Naive thymus-derived CD4-positive, alpha-beta T cell (primary cell): Measurements from ENCODE around the gene SEC61A2. TPM values are rescaled to one million over a fixed set of nuclear protein-coding genes. Genes with fewer than 3 reads are reported as not detected.

Source experiments
- ATAC-seq: fragments of 150-1000 bp; cut with Tn5 transposase; 2 replicates; pipeline ENCODE4 v1.10.0; 2021; ENCODE audit warnings: mild to moderate bottlenecking, moderate library complexity
- CTCF ChIA-PET: fragments of 350-600 bp; sonication (Branson Sonifier 250); formaldehyde crosslinking; loops from one replicate; lab custom pipeline; 2021; ENCODE audit warnings: antibody characterized with exemption; lab: Charles Lee
- POLR2A ChIA-PET: fragments of 350-600 bp; sonication (Branson Sonifier 250); formaldehyde crosslinking; loops from one replicate; lab custom pipeline; 2021; ENCODE audit warnings: antibody characterized with exemption, inconsistent platforms; lab: Charles Lee
- DNase-seq, 9 donors: peaks; one replicate each; pipeline versions ENCODE4 v3.0.0 to v3.0.0-alpha.2; 2020 to 2022; ENCODE audit warnings: mixed read lengths in 1 of 9
- H3K27ac ChIP-seq: one replicate; pipeline ENCODE4 v1.7.0; 2013; ENCODE audit warnings: mild to moderate bottlenecking, low read depth, low read length, moderate library complexity
- H3K27me3 ChIP-seq, 2 donors: one replicate each; pipeline ENCODE4 v1.7.0; 2013; ENCODE audit warnings: low read length in 2 of 2, mild to moderate bottlenecking in 2 of 2, moderate library complexity in 2 of 2; ENCODE audit not compliant: control insufficient read depth in 2 of 2, insufficient read depth in 2 of 2
- H3K36me3 ChIP-seq, 3 experiments: 1 replicate in 2 of 3; 2 replicates in 1 of 3; pipeline ENCODE4 v1.7.0; 2013; ENCODE audit warnings: low read length in 3 of 3, mild to moderate bottlenecking in 3 of 3, moderate library complexity in 1 of 3; ENCODE audit not compliant: insufficient read depth in 3 of 3, control insufficient read depth in 2 of 3
- H3K4me1 ChIP-seq, 2 donors: one replicate each; pipeline ENCODE4 v1.7.0; 2013; ENCODE audit warnings: low read length in 2 of 2, mild to moderate bottlenecking in 2 of 2, moderate library complexity in 1 of 2; ENCODE audit not compliant: control insufficient read depth in 2 of 2, insufficient read depth in 2 of 2
- H3K4me3 ChIP-seq: 2 replicates; pipeline ENCODE4 v1.7.0; 2013; ENCODE audit warnings: mild to moderate bottlenecking, low read length
- H3K9me3 ChIP-seq, 3 experiments: 1 replicate in 2 of 3; 2 replicates in 1 of 3; pipeline ENCODE4 v1.7.0; 2013; ENCODE audit warnings: low read length in 3 of 3; ENCODE audit not compliant: control insufficient read depth in 2 of 3
- H3K27ac Mint-ChIP-seq, 9 donors: one replicate each; pipeline ENCODE4 v1.8.0; 2020 to 2022; ENCODE audit warnings: mixed read lengths in 9 of 9, mild to moderate bottlenecking in 8 of 9, moderate library complexity in 5 of 9, inconsistent platforms in 2 of 9
- H3K27me3 Mint-ChIP-seq, 5 donors: one replicate each; pipeline ENCODE4 v1.8.0; 2021 to 2022; ENCODE audit warnings: mixed read lengths in 5 of 5, mild to moderate bottlenecking in 1 of 5
- H3K36me3 Mint-ChIP-seq, 5 donors: one replicate each; pipeline ENCODE4 v1.8.0; 2020 to 2022; ENCODE audit warnings: mixed read lengths in 5 of 5, mild to moderate bottlenecking in 3 of 5, inconsistent platforms in 1 of 5
- H3K4me1 Mint-ChIP-seq, 7 donors: one replicate each; pipeline ENCODE4 v1.8.0; 2020 to 2022; ENCODE audit warnings: mixed read lengths in 7 of 7, mild to moderate bottlenecking in 3 of 7, inconsistent platforms in 1 of 7
- H3K4me3 Mint-ChIP-seq, 10 donors: one replicate each; pipeline ENCODE4 v1.8.0; 2020 to 2022; ENCODE audit warnings: mild to moderate bottlenecking in 10 of 10, mixed read lengths in 10 of 10, moderate library complexity in 6 of 10, inconsistent platforms in 2 of 10
- H3K9me3 Mint-ChIP-seq, 11 donors: one replicate each; pipeline ENCODE4 v1.8.0; 2020 to 2022; ENCODE audit warnings: mixed read lengths in 11 of 11, mild to moderate bottlenecking in 4 of 11, inconsistent platforms in 1 of 11, moderate library complexity in 1 of 11
- intact Hi-C, 2 donors: fragments of 100-400 bp; cut with micrococcal nuclease; formaldehyde crosslinking; loops; one replicate each; pipeline ENCODE4 v1.15.1; 2023
- polyA plus RNA-seq, 2 donors: library from polyadenylated mRNA; unstranded; fragments of 300-500 nt; fragmentation: Illumina TruSeq; gene quantifications; one replicate each; pipeline ENCODE4 v1.2.3, GENCODE V29; 2021
- total RNA-seq, 6 experiments: library from RNA in 5 of 6; stranded (reverse) in 5 of 6; gene quantifications; 1 replicate in 5 of 6; 2 replicates in 1 of 6; pipeline ENCODE4 v1.2.3 and lab custom pipeline; 2021 to 2026

Gene SEC61A2
- total and polyA plus RNA-seq, 7 experiments from 2014 or later, result 1.9 to 15.7 (median 8.6) TPM

DNA sequence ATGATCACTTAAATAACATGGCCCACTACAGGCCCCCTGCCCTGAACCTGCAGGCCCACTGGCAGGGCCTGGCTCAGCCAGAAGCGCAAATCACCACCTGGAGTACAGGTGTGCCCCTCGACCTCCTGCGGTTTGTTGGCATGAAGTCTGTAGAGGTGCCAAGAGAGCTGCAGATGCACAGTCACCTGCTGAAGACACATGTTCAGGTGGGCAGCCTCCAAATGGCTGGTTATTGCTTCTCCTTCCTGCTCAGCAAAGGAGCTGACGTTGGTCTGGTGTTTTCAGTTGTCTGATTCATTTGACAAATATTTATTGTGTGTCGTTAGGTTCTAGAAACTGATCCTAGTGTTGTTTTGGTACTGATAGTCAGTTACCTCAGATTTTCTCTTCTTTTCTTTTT is 31.7 kb upstream of the SEC61A2 start:
- intact Hi-C loops, result no loop called here
- no peak for ATAC-seq
- Mint-ChIP-seq H3K27me3 (no peaks in the 10 kb centered on the region), H3K4me3 (no peak overlapping the region), H3K4me1 (no peaks in the 10 kb centered on the region), H3K9me3 (no peaks in the 10 kb centered on the region), H3K27ac (no peak overlapping the region), H3K36me3 (peaks cover 7 to 56% (median 33%) of the 10 kb centered on the region in 5 donors)
- Histone ChIP-seq H3K27ac (no peak overlapping the region), H3K27me3 (no peaks in the 10 kb centered on the region), H3K36me3 (peaks cover 0 to 47% (median 7%) of the 10 kb centered on the region in 3 experiments), H3K4me3 (no peak overlapping the region), H3K4me1 (no peaks in the 10 kb centered on the region), H3K9me3 (no peaks in the 10 kb centered on the region)
- CTCF ChIA-PET, result no interaction called here
- POLR2A ChIA-PET, result no interaction called here
- DNase-seq, result no peak

DNA sequence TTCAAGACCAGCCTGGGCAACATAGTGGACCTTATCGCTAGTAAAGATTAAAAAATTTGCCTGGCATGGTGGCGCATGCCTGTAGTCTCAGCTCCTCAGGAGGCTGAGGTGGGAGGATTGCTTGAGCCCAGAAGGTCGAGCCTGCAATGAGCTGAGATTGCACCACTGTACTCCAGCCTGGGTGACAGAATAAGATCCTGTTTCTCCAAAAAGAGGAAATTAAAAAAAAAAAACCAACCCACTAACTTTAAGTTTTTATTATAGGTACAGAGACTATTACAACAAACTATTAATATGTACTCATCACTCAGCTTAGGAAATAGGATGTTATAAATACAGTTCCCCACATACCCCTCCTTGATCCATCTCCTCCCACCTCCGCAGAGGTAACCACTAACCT is 30.5 kb upstream of the SEC61A2 start:
- Mint-ChIP-seq H3K4me3 (no peak overlapping the region), H3K4me1 (no peaks in the 10 kb centered on the region), H3K9me3 (no peaks in the 10 kb centered on the region), H3K36me3 (peaks cover 7 to 57% (median 34%) of the 10 kb centered on the region in 5 donors), H3K27me3 (no peaks in the 10 kb centered on the region), H3K27ac (no peak overlapping the region)
- Histone ChIP-seq H3K9me3 (no peaks in the 10 kb centered on the region), H3K27ac (no peak overlapping the region), H3K4me3 (no peak overlapping the region), H3K27me3 (no peaks in the 10 kb centered on the region), H3K36me3 (peaks cover 0 to 44% (median 7%) of the 10 kb centered on the region in 3 experiments), H3K4me1 (no peaks in the 10 kb centered on the region)
- DNase-seq (no peak), ATAC-seq (no peak)
- CTCF ChIA-PET, result interaction anchor here (0.6 kb wide), 1 partner anchor 84 kb away, joined by 3 read pairs; no protein-coding TSS in a partner anchor
- intact Hi-C loops, result no loop called here
- POLR2A ChIA-PET, result no interaction called here

DNA sequence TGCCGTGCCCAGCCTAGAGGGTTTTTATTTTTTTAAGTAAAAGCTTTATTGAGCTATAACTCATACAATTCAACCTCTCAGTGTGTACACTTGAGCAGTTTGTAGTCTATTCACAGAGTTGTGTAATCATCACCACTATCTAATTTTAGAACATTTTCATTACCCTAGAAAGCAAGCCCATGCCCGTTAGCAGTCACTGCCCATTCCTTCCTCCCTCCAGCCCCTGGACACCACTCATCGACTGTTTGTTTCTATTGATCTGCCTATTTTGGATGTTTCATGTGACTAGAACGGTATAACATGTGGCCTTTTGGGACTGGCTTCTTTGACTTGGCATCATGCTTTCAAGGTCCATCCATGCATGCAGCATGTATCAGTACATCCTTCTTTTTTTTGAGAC is 25.7 kb upstream of the SEC61A2 start:
- H3K36me3 Mint-ChIP-seq, result peaks cover 11 to 62% (median 34%) of the 10 kb centered on the region in 5 donors
- H3K36me3 ChIP-seq, result peaks cover 0 to 58% (median 7%) of the 10 kb centered on the region in 3 experiments
- H3K27ac Mint-ChIP-seq, result no peak overlapping the region
- H3K4me3 ChIP-seq, result no peak overlapping the region
- no peaks in the 10 kb centered on the region for H3K27me3 ChIP-seq
- H3K4me3 Mint-ChIP-seq, result no peak overlapping the region
- ChIA-PET POLR2A (no interaction called here), CTCF (no interaction called here)
- intact Hi-C loops, result no loop called here
- no peaks in the 10 kb centered on the region for H3K9me3 ChIP-seq
- H3K4me1 ChIP-seq, result no peaks in the 10 kb centered on the region
- H3K27me3 Mint-ChIP-seq, result no peaks in the 10 kb centered on the region
- no peak for DNase-seq
- H3K27ac ChIP-seq, result no peak overlapping the region
- no peaks in the 10 kb centered on the region for H3K4me1 Mint-ChIP-seq
- no peak for ATAC-seq
- H3K9me3 Mint-ChIP-seq, result no peaks in the 10 kb centered on the region

DNA sequence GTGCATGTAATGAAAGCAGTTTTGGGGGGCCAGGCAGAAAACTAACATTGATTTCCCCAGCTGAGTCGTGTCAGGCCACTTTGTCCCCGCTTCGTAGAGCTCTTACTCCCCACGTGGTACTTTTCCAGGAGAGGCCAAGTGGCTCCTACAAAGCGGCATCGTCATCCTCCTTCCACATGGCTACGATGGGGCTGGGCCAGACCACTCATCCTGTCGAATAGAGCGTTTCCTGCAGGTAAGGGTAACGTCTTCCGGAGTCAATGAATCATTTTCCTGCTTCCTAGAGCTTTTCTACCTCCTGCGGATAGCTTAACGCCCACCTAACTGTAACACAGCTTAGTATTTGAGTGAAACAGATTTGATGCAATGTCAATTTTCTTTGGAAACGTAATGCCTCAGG is 21.7 kb upstream of the SEC61A2 start:
- no peaks in the 10 kb centered on the region for H3K27me3 Mint-ChIP-seq
- Histone ChIP-seq H3K4me1 (peaks cover 0 to 7% of the 10 kb centered on the region in 2 donors), H3K27me3 (no peaks in the 10 kb centered on the region), H3K9me3 (no peaks in the 10 kb centered on the region), H3K4me3 (no peak overlapping the region), H3K36me3 (peaks cover 0 to 48% (median 0%) of the 10 kb centered on the region in 3 experiments), H3K27ac (no peak overlapping the region)
- DNase-seq, result no peak
- no peaks in the 10 kb centered on the region for H3K9me3 Mint-ChIP-seq
- peaks cover 10 to 42% (median 23%) of the 10 kb centered on the region in 5 donors for H3K36me3 Mint-ChIP-seq
- peaks cover 5 to 19% (median 14%) of the 10 kb centered on the region in 7 donors for H3K4me1 Mint-ChIP-seq
- intact Hi-C loops, result no loop called here
- no peak overlapping the region for H3K27ac Mint-ChIP-seq
- POLR2A ChIA-PET, result interaction anchor here (1.0 kb wide), 1 partner anchor 21 kb away, joined by 3 read pairs; no protein-coding TSS in a partner anchor
- CTCF ChIA-PET, result no interaction called here
- no peak for ATAC-seq
- H3K4me3 Mint-ChIP-seq, result no peak overlapping the region

DNA sequence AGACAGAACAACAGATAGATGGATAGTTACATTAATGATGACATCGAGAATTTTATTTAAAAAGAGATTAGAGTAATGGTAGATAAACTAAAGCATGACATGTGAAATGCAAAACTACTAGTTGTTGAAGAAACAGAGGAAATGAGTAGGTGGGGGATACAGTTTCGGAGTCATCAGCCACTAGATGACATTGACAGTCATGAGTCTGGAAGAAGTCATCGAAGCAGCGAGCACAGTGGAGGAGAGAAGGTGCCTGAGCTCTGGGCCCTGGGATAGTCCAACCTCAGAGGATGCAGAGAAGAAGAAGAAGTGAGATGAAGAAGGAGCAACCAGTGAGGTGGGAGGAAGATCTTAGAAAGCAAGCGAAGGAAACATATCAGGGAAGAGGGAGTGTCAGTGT is 20.2 kb upstream of the SEC61A2 start:
- CTCF ChIA-PET, result no interaction called here
- peaks cover 9 to 32% (median 14%) of the 10 kb centered on the region in 5 donors for H3K36me3 Mint-ChIP-seq

DNA sequence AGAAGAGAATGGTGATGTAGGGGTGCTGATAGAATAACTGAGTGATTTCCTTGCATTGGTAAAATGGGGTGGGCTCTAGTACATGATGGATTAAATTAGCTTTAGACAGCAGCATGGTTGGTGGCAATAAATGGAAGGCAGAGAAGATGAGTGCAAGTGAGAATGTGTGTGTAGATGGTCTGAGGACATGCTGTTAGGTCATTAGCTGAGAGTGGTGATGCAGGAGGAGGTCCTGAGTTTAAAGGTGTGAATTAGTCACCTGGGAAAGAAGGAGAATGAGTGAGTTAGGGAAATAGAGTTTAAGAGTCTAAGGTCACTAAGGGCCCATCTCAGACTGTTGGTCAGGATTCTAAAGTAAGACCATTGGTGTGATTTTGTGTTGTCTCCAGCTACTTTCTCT is 17.9 kb upstream of the SEC61A2 start:
- H3K9me3 ChIP-seq, result no peaks in the 10 kb centered on the region
- ChIA-PET CTCF (interaction anchor here (0.6 kb wide), 1 partner anchor 78 kb away, joined by 3 read pairs; no protein-coding TSS in a partner anchor), POLR2A (no interaction called here)
- Mint-ChIP-seq H3K27me3 (no peaks in the 10 kb centered on the region), H3K4me3 (peak overlapping the region in 3 of 10 donors; percentile 0 to 6 (median 1)), H3K36me3 (peaks cover 6 to 24% (median 9%) of the 10 kb centered on the region in 5 donors), H3K4me1 (peaks cover 8 to 30% (median 20%) of the 10 kb centered on the region in 7 donors), H3K9me3 (no peaks in the 10 kb centered on the region), H3K27ac (peak overlapping the region; percentile 1 to 68 (median 26))
- no peaks in the 10 kb centered on the region for H3K27me3 ChIP-seq
- DNase-seq, result no peak
- peaks cover 0 to 15% of the 10 kb centered on the region in 2 donors for H3K4me1 ChIP-seq
- no peak for ATAC-seq
- intact Hi-C loops, result no loop called here
- H3K36me3 ChIP-seq, result peaks cover 0 to 19% (median 0%) of the 10 kb centered on the region in 3 experiments
- no peak overlapping the region for H3K4me3 ChIP-seq
- no peak overlapping the region for H3K27ac ChIP-seq

More for the DNA sequence above, 20.2 kb upstream of the SEC61A2 start:
- intact Hi-C loops, result no loop called here
- Histone ChIP-seq H3K36me3 (peaks cover 0 to 37% (median 0%) of the 10 kb centered on the region in 3 experiments), H3K4me3 (no peak overlapping the region), H3K27ac (no peak overlapping the region), H3K4me1 (peaks cover 0 to 15% of the 10 kb centered on the region in 2 donors), H3K27me3 (no peaks in the 10 kb centered on the region), H3K9me3 (no peaks in the 10 kb centered on the region)
- no peaks in the 10 kb centered on the region for H3K27me3 Mint-ChIP-seq
- H3K4me1 Mint-ChIP-seq, result peaks cover 8 to 25% (median 19%) of the 10 kb centered on the region in 7 donors
- DNase-seq, result no peak
- H3K27ac Mint-ChIP-seq, result peak overlapping the region in 4 of 9 donors; percentile 41 to 77 (median 58)
- POLR2A ChIA-PET, result no interaction called here
- ATAC-seq, result no peak
- no peaks in the 10 kb centered on the region for H3K9me3 Mint-ChIP-seq
- H3K4me3 Mint-ChIP-seq, result no peak overlapping the region

DNA sequence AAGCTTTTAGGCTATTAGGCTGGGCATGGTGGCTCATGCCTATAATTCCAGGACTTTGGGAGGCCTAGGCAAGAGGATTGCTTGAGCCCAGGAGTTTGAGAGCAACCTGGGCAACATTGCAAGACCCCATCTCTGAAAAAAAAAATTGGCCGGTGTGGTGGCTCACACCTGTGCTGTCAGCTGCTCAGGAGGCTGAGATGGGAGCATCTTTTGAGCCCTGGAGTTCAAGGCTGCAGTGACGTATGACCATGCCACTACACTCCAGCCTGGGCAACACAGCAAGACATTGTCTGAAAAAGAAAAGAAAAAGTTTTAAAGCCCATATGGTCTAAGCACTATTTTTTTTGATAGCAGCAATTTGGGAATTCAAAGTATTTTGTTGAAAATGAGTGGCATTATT is 15.8 kb upstream of the SEC61A2 start:
- Histone ChIP-seq H3K36me3 (peaks cover 0 to 12% (median 0%) of the 10 kb centered on the region in 3 experiments), H3K9me3 (no peaks in the 10 kb centered on the region), H3K4me3 (no peak overlapping the region), H3K4me1 (peaks cover 0 to 15% of the 10 kb centered on the region in 2 donors), H3K27ac (peak overlapping the region; percentile 29), H3K27me3 (no peaks in the 10 kb centered on the region)
- Mint-ChIP-seq H3K4me3 (no peak overlapping the region), H3K9me3 (no peaks in the 10 kb centered on the region), H3K27ac (peak overlapping the region in 5 of 9 donors; percentile 54 to 87 (median 77)), H3K27me3 (no peaks in the 10 kb centered on the region), H3K36me3 (peaks cover 6 to 30% (median 11%) of the 10 kb centered on the region in 5 donors), H3K4me1 (peaks cover 8 to 32% (median 20%) of the 10 kb centered on the region in 7 donors)
- POLR2A ChIA-PET, result no interaction called here
- intact Hi-C loops, result loop anchor here (1.0 to 2.0 kb wide), 2 partner anchors 9 to 15 kb away; partner anchors contain the start of gene SEC61A2 (in 2 of the 2)
- DNase-seq (no peak), ATAC-seq (no peak)
- CTCF ChIA-PET, result no interaction called here
